Right lobe of liver (tissue), 4 donors: ENCODE results near the gene LDLRAD4.

Source experiments
- POLR2A ChIP-seq: fragments of 450-650 bp; IDR thresholded peaks from one replicate; pipeline ENCODE4 v1.6.1; 2017; ENCODE audit warnings: antibody characterized with exemption, mild to moderate bottlenecking
- TF ChIP-seq, protein P1 (sequence below), 4 donors: fragments of 200-600 bp in 3 of 4; fragments of 450-650 bp in 1 of 4; IDR thresholded peaks; one replicate each; pipeline versions ENCODE4 v1.5.1 to v1.8.0; 2016 to 2022; ENCODE audit warnings: antibody characterized with exemption in 4 of 4, mild to moderate bottlenecking in 2 of 4
- donor health status: DM: no; HTN: no; CAD: no.
- donor health status: DM: no; HTN: no; CAD: no.
- donor health status: DM: no; HTN: yes; CAD: no.

DNA sequence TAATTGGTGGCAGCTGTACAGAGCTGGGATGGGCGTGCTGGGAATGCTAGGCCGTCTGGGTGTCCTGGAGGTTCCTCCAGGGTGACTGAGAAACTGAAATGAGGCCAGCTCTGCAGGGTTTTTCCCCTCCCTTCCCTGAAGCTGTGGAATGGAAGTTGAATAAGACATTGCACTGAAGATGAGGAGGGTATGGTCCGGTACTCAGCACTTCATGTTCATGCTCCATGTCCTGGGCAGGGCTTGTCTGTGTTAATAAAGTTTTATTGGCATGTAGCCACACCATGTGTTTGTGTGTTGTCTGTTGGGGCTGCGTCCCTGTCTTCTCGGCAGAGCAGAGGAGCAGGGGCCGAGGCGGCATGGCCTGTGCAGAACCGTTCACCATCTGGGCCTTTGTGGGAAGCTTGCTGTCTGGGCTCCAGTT, 154.0 kb downstream of the LDLRAD4 start:
- TF ChIP-seq, protein P1, sequence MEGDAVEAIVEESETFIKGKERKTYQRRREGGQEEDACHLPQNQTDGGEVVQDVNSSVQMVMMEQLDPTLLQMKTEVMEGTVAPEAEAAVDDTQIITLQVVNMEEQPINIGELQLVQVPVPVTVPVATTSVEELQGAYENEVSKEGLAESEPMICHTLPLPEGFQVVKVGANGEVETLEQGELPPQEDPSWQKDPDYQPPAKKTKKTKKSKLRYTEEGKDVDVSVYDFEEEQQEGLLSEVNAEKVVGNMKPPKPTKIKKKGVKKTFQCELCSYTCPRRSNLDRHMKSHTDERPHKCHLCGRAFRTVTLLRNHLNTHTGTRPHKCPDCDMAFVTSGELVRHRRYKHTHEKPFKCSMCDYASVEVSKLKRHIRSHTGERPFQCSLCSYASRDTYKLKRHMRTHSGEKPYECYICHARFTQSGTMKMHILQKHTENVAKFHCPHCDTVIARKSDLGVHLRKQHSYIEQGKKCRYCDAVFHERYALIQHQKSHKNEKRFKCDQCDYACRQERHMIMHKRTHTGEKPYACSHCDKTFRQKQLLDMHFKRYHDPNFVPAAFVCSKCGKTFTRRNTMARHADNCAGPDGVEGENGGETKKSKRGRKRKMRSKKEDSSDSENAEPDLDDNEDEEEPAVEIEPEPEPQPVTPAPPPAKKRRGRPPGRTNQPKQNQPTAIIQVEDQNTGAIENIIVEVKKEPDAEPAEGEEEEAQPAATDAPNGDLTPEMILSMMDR (IDR thresholded peaks at IDR 0.05), result no peak
- TF ChIP-seq POLR2A, result no peak
